A673 (cell line): ENCODE data around the gene CAGE1. TPM values are rescaled to one million over a fixed set of nuclear protein-coding genes. Genes with fewer than 3 reads are reported as not detected.

Experiments used
- BruUV-seq: library from RNA; stranded (reverse); fragments of 400-500 nt; replicated peaks from 2 replicates; lab custom pipeline; 2021; lab: Mats Ljungman, UMichigan
- CTCF ChIA-PET: fragments of 300-600 bp; sonication (Branson Sonifier 250); formaldehyde crosslinking; loops from one replicate; lab custom pipeline; 2022; ENCODE audit warnings: antibody characterized with exemption; lab: Charles Lee
- POLR2A ChIA-PET: fragments of 300-600 bp; sonication (Branson Sonifier 250); formaldehyde crosslinking; loops from one replicate; lab custom pipeline; 2022; ENCODE audit warnings: antibody characterized with exemption; ENCODE audit not compliant: low non-redundant PET; lab: Charles Lee
- DNase-seq: peaks from one replicate; pipeline ENCODE4 v3.0.0-alpha.2; 2015; ENCODE audit warnings: low spot score
- H3K27ac ChIP-seq: fragments of 200-600 bp; sonication (generic); 2 replicates; pipeline ENCODE4 v1.5.1; 2016; ENCODE audit warnings: mixed run types, low read depth, mild to moderate bottlenecking, mixed read lengths, antibody characterized with exemption, low read length; ENCODE audit not compliant: poor library complexity, severe bottlenecking
- H3K27me3 ChIP-seq: fragments of 200-600 bp; sonication (generic); replicated peaks from 2 replicates; pipeline ENCODE4 v1.6.1; 2017; ENCODE audit warnings: mixed run types, low read depth, mild to moderate bottlenecking, mixed read lengths, antibody characterized with exemption, low read length; ENCODE audit not compliant: insufficient read depth, poor library complexity
- H3K36me3 ChIP-seq: fragments of 200-600 bp; sonication (generic); 2 replicates; pipeline ENCODE4 v1.6.1; 2016; ENCODE audit warnings: mixed run types, mild to moderate bottlenecking, mixed read lengths, antibody characterized with exemption, low read length; ENCODE audit not compliant: insufficient read depth, poor library complexity, severe bottlenecking
- H3K4me1 ChIP-seq: fragments of 200-600 bp; sonication (generic); 2 replicates; pipeline ENCODE4 v1.6.1; 2017; ENCODE audit warnings: mixed run types, mild to moderate bottlenecking, mixed read lengths, antibody characterized with exemption, low read length; ENCODE audit not compliant: insufficient read depth, poor library complexity, severe bottlenecking
- H3K4me3 ChIP-seq: fragments of 200-600 bp; sonication (generic); 2 replicates; pipeline ENCODE4 v1.5.1; 2016; ENCODE audit warnings: low read depth, mixed run types, mild to moderate bottlenecking, mixed read lengths, low read length; ENCODE audit not compliant: poor library complexity, severe bottlenecking
- H3K9me3 ChIP-seq: fragments of 200-600 bp; sonication (generic); 2 replicates; pipeline ENCODE4 v1.6.1; 2016; ENCODE audit warnings: mixed run types, low read depth, mild to moderate bottlenecking, mixed read lengths, antibody characterized with exemption, low read length; ENCODE audit not compliant: poor library complexity, severe bottlenecking
- EZH2 ChIP-seq: fragments of 200-600 bp; sonication (generic); IDR thresholded peaks from 2 replicates; pipeline ENCODE4 v1.6.1; 2017; ENCODE audit warnings: borderline replicate concordance, low read depth, mild to moderate bottlenecking, mixed read lengths, antibody characterized with exemption, low read length; ENCODE audit not compliant: poor library complexity, severe bottlenecking
- intact Hi-C: fragments of 100-400 bp; cut with micrococcal nuclease; formaldehyde crosslinking; loops from one replicate; pipeline ENCODE4 v1.10.0; 2022; ENCODE audit not compliant: unreplicated experiment
- total RNA-seq: library from RNA; stranded (reverse); gene quantifications from 2 replicates; pipeline ENCODE4 v1.2.3, GENCODE V29; 2021
- TF ChIP-seq, protein P1 (sequence below): fragments of 300-800, 200-600 bp; sonication (generic); conservative IDR thresholded peaks from 2 replicates; pipeline ENCODE4 v1.5.1; 2017; ENCODE audit warnings: low read depth, mild to moderate bottlenecking, antibody characterized with exemption, low read length, moderate library complexity, mixed read lengths

CAGE1 gene
- total RNA-seq, 1 experiment from 2014 or later = 0.19 TPM

DNA sequence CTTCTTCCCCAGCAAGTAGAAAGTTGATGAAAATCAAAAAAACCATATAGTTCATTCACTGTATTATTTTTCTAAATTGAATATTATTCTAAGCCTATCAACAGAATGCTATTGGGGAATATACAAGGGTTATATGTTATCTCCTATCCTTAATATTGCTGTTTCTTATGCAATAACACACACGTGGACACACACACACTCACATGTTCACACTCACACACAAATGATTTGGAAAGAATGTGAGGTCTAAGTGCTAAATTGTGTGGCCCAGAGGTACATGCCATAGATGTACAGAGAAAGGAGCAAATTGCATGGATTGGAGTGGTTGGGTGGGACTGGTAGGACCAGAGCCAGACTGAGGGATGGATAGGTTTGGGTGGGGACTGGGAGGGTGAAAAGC lies 45.1 kb upstream of the CAGE1 start:
- no peaks in the 10 kb centered on the region for H3K9me3 ChIP-seq
- H3K27me3 ChIP-seq = no peaks in the 10 kb centered on the region
- BruUV-seq = no TSS peak
- H3K36me3 ChIP-seq = no peaks in the 10 kb centered on the region
- TF ChIP-seq EZH2 = no peak
- TF ChIP-seq, protein P1, sequence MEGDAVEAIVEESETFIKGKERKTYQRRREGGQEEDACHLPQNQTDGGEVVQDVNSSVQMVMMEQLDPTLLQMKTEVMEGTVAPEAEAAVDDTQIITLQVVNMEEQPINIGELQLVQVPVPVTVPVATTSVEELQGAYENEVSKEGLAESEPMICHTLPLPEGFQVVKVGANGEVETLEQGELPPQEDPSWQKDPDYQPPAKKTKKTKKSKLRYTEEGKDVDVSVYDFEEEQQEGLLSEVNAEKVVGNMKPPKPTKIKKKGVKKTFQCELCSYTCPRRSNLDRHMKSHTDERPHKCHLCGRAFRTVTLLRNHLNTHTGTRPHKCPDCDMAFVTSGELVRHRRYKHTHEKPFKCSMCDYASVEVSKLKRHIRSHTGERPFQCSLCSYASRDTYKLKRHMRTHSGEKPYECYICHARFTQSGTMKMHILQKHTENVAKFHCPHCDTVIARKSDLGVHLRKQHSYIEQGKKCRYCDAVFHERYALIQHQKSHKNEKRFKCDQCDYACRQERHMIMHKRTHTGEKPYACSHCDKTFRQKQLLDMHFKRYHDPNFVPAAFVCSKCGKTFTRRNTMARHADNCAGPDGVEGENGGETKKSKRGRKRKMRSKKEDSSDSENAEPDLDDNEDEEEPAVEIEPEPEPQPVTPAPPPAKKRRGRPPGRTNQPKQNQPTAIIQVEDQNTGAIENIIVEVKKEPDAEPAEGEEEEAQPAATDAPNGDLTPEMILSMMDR = no peak
- no peaks in the 10 kb centered on the region for H3K4me1 ChIP-seq
- H3K4me3 ChIP-seq = no peak overlapping the region
- CTCF ChIA-PET = no interaction called here
- POLR2A ChIA-PET = no interaction called here
- no peak for DNase-seq
- no peak overlapping the region for H3K27ac ChIP-seq
- intact Hi-C loops = no loop called here

DNA sequence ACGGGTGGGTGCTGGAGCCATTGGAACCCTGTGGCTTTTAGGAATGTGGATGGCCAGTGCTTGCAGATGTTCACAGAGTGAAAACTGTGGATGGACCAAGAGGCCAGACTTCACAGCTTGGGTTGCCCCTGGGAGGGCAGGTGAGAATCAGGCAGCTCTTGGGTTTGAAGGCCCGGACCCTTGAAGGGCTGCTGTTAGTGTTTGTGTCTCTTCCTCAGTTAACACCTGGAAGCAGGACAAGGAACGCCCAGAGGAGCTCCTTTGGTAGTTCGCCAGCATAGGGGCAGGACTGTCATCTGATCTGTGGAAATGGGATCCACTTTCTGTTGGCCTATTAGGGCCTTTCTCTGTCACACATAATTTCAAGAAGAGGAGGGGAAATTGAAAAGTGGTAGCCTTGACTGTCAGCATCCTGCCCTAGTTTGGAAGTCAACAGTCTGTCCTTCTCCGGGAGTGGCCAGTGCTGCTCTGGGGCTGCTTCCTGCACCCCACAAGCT lies 43.6 kb upstream of the CAGE1 start:
- ChIA-PET CTCF (no interaction called here), POLR2A (no interaction called here)
- DNase-seq = no peak
- TF ChIP-seq, protein P1 = no peak
- TF ChIP-seq EZH2 = no peak
- intact Hi-C loops = no loop called here
- no peaks in the 10 kb centered on the region for H3K9me3 ChIP-seq
- no peaks in the 10 kb centered on the region for H3K4me1 ChIP-seq
- H3K27me3 ChIP-seq = no peaks in the 10 kb centered on the region
- no TSS peak for BruUV-seq
- no peak overlapping the region for H3K27ac ChIP-seq
- H3K36me3 ChIP-seq = no peaks in the 10 kb centered on the region
- no peak overlapping the region for H3K4me3 ChIP-seq

DNA sequence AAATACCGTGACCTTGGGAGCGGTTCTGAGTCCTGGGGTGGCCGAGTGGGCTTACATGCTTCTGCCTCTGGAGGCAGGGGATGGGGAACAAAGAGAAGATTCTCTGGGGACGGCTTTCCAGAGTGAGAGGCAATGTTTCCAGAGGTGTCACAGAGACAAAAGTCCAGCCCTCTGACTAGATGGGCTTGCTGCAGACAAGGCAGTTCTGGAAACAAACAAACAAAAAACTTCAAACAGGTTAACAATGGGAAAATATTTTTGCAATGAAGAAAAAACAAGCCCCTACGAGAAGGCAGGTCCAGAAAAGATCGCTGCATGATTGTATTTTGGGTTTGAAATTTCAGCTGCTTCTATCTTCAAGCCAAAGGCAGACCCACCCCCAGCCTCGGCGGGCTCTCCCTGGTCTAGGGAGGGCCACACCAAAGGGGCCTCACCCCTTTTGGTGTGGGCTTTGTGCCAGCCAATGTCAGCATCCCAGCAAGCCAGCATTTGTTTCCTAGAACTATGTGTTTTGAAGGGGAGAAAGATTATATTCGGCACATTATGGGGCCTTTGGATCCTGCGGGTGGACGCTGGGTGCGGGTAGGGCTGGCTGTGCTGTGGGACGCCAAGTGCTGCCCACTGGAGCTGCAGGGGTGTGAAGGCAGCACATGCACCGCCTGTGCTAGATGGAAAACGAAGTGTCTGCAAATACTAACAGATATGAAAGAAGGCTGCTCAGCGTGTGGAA lies 43.0 kb upstream of the CAGE1 start:
- CTCF ChIA-PET = no interaction called here
- Histone ChIP-seq H3K4me3 (no peak overlapping the region), H3K36me3 (no peaks in the 10 kb centered on the region), H3K27ac (no peak overlapping the region), H3K4me1 (no peaks in the 10 kb centered on the region), H3K27me3 (no peaks in the 10 kb centered on the region), H3K9me3 (no peaks in the 10 kb centered on the region)
- no peak for TF ChIP-seq EZH2
- TF ChIP-seq, protein P1 = no peak
- DNase-seq = no peak
- intact Hi-C loops = no loop called here
- BruUV-seq = no TSS peak
- POLR2A ChIA-PET = no interaction called here
